Aorta (tissue), 5 donors: ENCODE data around the gene DISC1. TPM values are rescaled to one million over a fixed set of nuclear protein-coding genes. Genes with fewer than 3 reads are reported as not detected.

ENCODE experiments used
- ATAC-seq: fragments of 200-7000 bp; cut with Tn5 transposase; one replicate; pipeline ENCODE4 v1.9.1; 2022; ENCODE audit warnings: moderate library complexity; ENCODE audit not compliant: low FRiP score
- DNase-seq, 2 donors: peaks; one replicate each; pipeline ENCODE4 v3.0.0-alpha.2; 2020
- H3K27ac ChIP-seq, 2 donors: one replicate each; pipeline ENCODE4 v1.5.1; 2013; ENCODE audit warnings: low read length in 2 of 2, mild to moderate bottlenecking in 2 of 2, moderate library complexity in 2 of 2, control low read depth in 1 of 2, inconsistent platforms in 1 of 2, low read depth in 1 of 2
- H3K27me3 ChIP-seq, 2 donors: one replicate each; pipeline ENCODE4 v1.6.1; 2013; ENCODE audit warnings: control low read depth in 1 of 2, low read length in 1 of 2, mild to moderate bottlenecking in 1 of 2, moderate library complexity in 1 of 2; ENCODE audit not compliant: insufficient read depth in 2 of 2, control insufficient read depth in 1 of 2
- H3K36me3 ChIP-seq, 2 donors: one replicate each; pipeline ENCODE4 v1.6.1; 2013; ENCODE audit warnings: control low read depth in 1 of 2, low read length in 1 of 2, mild to moderate bottlenecking in 1 of 2; ENCODE audit not compliant: insufficient read depth in 2 of 2, control insufficient read depth in 1 of 2
- H3K4me1 ChIP-seq, 2 donors: one replicate each; pipeline ENCODE4 v1.6.1; 2013; ENCODE audit warnings: low read length in 2 of 2, control low read depth in 1 of 2, mild to moderate bottlenecking in 1 of 2, moderate library complexity in 1 of 2; ENCODE audit not compliant: insufficient read depth in 2 of 2, control insufficient read depth in 1 of 2
- H3K4me3 ChIP-seq, 2 donors: one replicate each; pipeline ENCODE4 v1.5.1; 2013; ENCODE audit warnings: low read length in 2 of 2, control low read depth in 1 of 2, mild to moderate bottlenecking in 1 of 2
- H3K9me3 ChIP-seq: one replicate; pipeline ENCODE4 v1.6.1; 2013; ENCODE audit warnings: mild to moderate bottlenecking, low read length; ENCODE audit not compliant: control insufficient read depth
- WGBS, 2 donors: extraction: QIAGEN DNeasy Blood & Tissue Kit; methylation state at CpG; one replicate each; pipeline ENCODE4 v1.1.7; 2013; 5-methylcytosine and 5-hydroxymethylcytosine counted together
- intact Hi-C, 2 donors: fragments of 100-400 bp; cut with DNase I; formaldehyde crosslinking; loops; one replicate each; pipeline versions ENCODE4 v1.14.2 to v1.15.0; 2022
- polyA plus RNA-seq, 2 donors: library from polyadenylated mRNA; stranded (reverse); fragments of 200-250 nt; gene quantifications; one replicate each; pipeline ENCODE4 v1.2.3, GENCODE V29; 2013
- total RNA-seq, 2 donors: library from RNA; stranded (reverse); fragmentation: NEBNext Ultra II Directional; extraction: Animal tissue kit (Norgen Biotek cat#: 25700); gene quantifications; one replicate each; pipeline ENCODE4 v1.2.1, GENCODE V29; 2021
- donor health status: healthy with polysubstance abuse.
- donor health status: Bipolar disorder and iron deficiency.
- donor health status: DM: no; HTN: no; CAD: no.
- donor health status: DM: no; HTN: no; CAD: no.
- donor health status: DM: yes; HTN: yes; CAD: no.

The DISC1 gene
- total and polyA plus RNA-seq, 4 donors, result 0.64 to 31.7 (median 6.0) TPM

DNA sequence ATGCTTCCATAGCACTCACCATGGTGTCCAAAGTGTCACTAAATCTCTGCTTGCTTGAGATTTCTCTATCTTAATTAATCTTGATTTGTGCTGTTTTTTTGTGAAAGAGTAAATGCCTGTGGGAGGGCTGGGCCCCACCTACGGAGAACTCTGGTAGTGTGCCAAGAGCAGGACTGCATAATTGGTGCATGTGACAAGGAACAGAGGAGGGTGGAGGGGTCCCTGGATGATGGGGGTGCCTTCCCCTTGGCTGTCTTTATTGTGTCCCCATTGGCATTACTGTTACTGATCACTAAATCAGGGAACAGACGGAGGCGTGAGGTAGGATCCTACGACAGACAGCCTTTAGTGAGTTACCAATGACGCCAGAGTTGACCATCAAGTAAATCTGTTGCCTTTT is 223.4 kb downstream of the DISC1 start:
- intact Hi-C loops, result loop anchor here in 1 of 2 donors (10.0 kb wide), 1 partner anchor 295 kb away; no protein-coding TSS in a partner anchor
- no peak overlapping the region for H3K27ac ChIP-seq

GRCh38 chr1:231850786-231851185 is 224.2 kb downstream of the DISC1 start:
- H3K27ac ChIP-seq, result no peak overlapping the region
- H3K27me3 ChIP-seq, result no peaks in the 10 kb centered on the region
- H3K4me1 ChIP-seq, result no peaks in the 10 kb centered on the region
- ATAC-seq (no peak), DNase-seq (no peak)
- intact Hi-C loops, result no loop called here
- WGBS, 2 donors, result 83 to 86% methylated on average over 5 of the region's 5 CpGs
- H3K9me3 ChIP-seq, result no peaks in the 10 kb centered on the region
- H3K36me3 ChIP-seq, result no peaks in the 10 kb centered on the region
- no peak overlapping the region for H3K4me3 ChIP-seq

More for the DNA sequence above, 223.4 kb downstream of the DISC1 start:
- Histone ChIP-seq H3K4me1 (no peaks in the 10 kb centered on the region), H3K9me3 (no peaks in the 10 kb centered on the region), H3K36me3 (no peaks in the 10 kb centered on the region), H3K4me3 (no peak overlapping the region), H3K27me3 (no peaks in the 10 kb centered on the region)
- no peak for ATAC-seq
- no peak for DNase-seq
- 88 to 93% methylated on average over 5 of the region's 5 CpGs for WGBS, 2 donors

- 95 to 97% methylated on average over 7 of the region's 7 CpGs for WGBS, 2 donors
- Histone ChIP-seq H3K4me1 (no peaks in the 10 kb centered on the region), H3K27ac (no peak overlapping the region), H3K36me3 (no peaks in the 10 kb centered on the region), H3K27me3 (no peaks in the 10 kb centered on the region), H3K4me3 (no peak overlapping the region), H3K9me3 (no peaks in the 10 kb centered on the region)
- no peak for ATAC-seq
- no peak for DNase-seq
- intact Hi-C loops, result no loop called here
Observed at GRCh38 chr1:231853588-231854207, 227.1 kb downstream of the DISC1 start.

DNA sequence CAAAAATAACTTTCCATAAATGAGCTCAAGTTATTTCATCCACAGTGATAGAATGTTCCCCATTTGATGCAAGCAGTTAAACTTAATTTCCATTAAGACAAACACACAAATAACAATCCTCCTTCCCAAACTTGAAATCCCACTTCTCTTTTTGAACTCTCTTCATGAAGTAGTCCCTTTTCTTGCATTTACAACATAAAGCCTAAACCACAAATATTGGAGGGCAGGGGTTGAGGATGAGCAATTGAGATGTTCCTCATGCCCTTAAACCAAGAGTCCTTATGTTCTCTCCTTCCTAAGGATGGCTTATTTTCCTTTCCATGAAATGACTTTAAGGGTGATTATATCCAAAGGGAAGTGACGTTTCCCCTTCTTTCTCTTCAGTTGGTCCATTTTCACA is 228.8 kb downstream of the DISC1 start:
- H3K27ac ChIP-seq, result no peak overlapping the region
- H3K27me3 ChIP-seq, result no peaks in the 10 kb centered on the region
- intact Hi-C loops, result no loop called here
- H3K36me3 ChIP-seq, result no peaks in the 10 kb centered on the region
- WGBS, 2 donors, result 70 to 81% methylated on average over 1 of the region's 1 CpG
- no peaks in the 10 kb centered on the region for H3K9me3 ChIP-seq
- no peaks in the 10 kb centered on the region for H3K4me1 ChIP-seq
- H3K4me3 ChIP-seq, result no peak overlapping the region
- DNase-seq (no peak), ATAC-seq (no peak)

GRCh38 chr1:231855926-231856325 is 229.3 kb downstream of the DISC1 start:
- H3K4me1 ChIP-seq, result no peaks in the 10 kb centered on the region
- intact Hi-C loops, result no loop called here
- no peaks in the 10 kb centered on the region for H3K36me3 ChIP-seq
- H3K4me3 ChIP-seq, result no peak overlapping the region
- WGBS, 2 donors, result 94 to 99% methylated on average over 5 of the region's 5 CpGs
- no peak overlapping the region for H3K27ac ChIP-seq
- no peaks in the 10 kb centered on the region for H3K27me3 ChIP-seq
- DNase-seq, result no peak
- no peaks in the 10 kb centered on the region for H3K9me3 ChIP-seq
- no peak for ATAC-seq

GRCh38 chr1:231856426-231856825 is 229.8 kb downstream of the DISC1 start:
- 95 to 97% methylated on average over 3 of the region's 3 CpGs for WGBS, 2 donors
- Histone ChIP-seq H3K4me3 (no peak overlapping the region), H3K4me1 (no peaks in the 10 kb centered on the region), H3K36me3 (no peaks in the 10 kb centered on the region), H3K27ac (no peak overlapping the region), H3K9me3 (no peaks in the 10 kb centered on the region), H3K27me3 (no peaks in the 10 kb centered on the region)
- ATAC-seq (no peak), DNase-seq (no peak)
- intact Hi-C loops, result no loop called here

GRCh38 chr1:231856894-231857293 is 230.3 kb downstream of the DISC1 start:
- Histone ChIP-seq H3K9me3 (no peaks in the 10 kb centered on the region), H3K27me3 (no peaks in the 10 kb centered on the region), H3K36me3 (no peaks in the 10 kb centered on the region), H3K27ac (no peak overlapping the region), H3K4me1 (no peaks in the 10 kb centered on the region), H3K4me3 (no peak overlapping the region)
- intact Hi-C loops, result no loop called here
- DNase-seq (no peak), ATAC-seq (no peak)
- 97 to 98% methylated on average over 4 of the region's 4 CpGs for WGBS, 2 donors

- DNase-seq (no peak), ATAC-seq (no peak)
- no peaks in the 10 kb centered on the region for H3K27me3 ChIP-seq
- H3K9me3 ChIP-seq, result no peaks in the 10 kb centered on the region
- WGBS, 2 donors, result 91 to 97% methylated on average over 8 of the region's 8 CpGs
- H3K36me3 ChIP-seq, result no peaks in the 10 kb centered on the region
- H3K4me1 ChIP-seq, result no peaks in the 10 kb centered on the region
- intact Hi-C loops, result no loop called here
- H3K27ac ChIP-seq, result no peak overlapping the region
- no peak overlapping the region for H3K4me3 ChIP-seq
Observed at GRCh38 chr1:231857609-231858135, 231.1 kb downstream of the DISC1 start.
